ENCODE results near the gene ITPA.

ITPA gene

DNA sequence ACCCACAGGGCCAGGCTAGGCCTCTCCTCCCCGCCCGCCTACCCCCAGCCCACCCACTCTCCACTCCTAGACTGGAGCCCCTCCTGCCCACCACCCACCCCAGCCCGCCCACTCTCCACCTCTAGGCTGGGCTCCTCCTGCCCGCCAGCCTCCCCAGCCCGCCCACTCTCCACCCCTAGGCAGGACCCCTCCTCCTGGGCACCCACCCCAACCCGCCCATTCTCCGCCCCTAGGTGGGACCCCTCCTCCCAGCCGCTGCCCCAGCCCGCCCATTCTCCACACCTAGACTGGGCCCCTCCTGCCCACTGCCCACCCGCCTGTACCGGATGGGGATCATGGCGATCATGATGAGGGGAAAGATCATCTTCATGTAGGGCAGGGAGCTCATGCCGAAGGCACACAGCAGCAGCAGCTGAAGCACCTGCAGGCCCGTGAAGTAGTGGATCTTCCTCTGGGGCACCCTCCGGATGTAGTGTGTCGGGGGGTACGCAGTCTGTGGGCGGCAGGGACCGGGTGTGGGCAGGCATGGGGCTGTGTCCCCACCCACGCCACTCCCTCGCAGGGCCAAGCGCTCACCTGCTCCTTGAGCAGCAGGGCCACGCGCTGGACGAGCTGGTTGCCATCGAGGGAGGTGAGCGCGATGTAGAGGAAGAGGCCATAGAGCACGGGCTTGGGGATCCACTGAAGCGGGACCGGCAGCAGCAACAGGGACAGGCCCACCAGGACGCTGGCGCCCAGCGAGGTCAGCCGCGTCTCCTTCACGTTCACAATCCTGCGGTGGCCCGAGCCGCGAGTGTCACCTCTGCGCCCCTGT is 18.8 kb downstream of the ITPA start:
- DNase-seq (ENCODE audit: low spot score) = no peak

DNA sequence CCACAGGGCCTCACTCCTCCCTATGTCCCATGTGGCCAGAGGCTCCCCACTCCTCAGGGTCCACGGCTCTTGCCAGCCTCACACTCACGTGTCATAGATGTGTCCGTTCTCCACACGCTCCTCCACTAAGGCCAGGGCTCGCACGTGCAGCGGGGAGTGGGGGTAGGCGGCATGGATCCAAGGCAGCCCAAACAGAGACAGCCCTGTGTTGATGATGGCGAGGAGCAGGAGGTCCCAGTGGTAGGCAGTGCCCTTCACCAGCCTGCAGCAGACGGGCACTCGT is 19.4 kb downstream of the ITPA start:
- DNase-seq (ENCODE audit: low spot score) = no peak

DNA sequence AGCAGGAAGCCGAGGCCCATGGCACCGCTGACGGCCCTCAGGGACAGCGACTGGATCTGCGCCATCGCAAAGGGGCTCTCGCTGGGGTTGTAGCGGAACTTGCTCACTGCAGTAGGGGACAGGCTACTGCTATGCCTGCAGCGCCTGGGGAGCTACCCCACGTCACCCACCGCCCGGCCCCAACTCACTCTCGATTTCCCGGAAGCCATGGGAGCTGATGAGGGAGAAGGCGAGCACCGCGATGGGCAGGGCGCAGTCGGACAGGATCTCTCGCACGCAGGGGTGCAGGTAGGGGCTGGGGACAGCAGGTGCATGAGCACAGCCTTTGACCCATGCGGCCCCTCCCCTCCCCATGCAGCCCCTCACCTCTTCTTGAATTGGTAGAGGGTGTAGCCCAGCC is 19.9 kb downstream of the ITPA start:
- no peak for DNase-seq (ENCODE audit: low spot score)

DNA sequence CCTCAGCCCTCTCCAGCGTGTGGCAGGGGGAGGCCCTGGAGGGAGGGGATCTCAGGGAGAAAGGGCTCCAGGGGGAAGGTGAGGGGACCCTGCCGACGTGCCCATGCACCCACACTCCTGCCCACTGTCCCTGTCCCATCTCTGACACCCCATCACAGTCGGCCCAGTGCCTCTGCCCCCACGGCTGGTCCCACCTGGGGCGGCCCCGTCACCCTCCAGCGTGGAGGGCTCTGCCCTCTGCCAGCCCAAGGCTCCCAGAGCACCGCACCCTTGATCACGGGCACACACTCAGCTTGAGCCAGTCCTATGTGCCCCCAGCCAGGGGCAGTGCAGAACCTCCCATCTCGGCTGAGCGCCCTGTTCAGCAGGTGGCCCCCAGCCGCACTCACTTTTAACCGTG is 20.5 kb downstream of the ITPA start:
- DNase-seq (ENCODE audit: low spot score) = no peak

DNA sequence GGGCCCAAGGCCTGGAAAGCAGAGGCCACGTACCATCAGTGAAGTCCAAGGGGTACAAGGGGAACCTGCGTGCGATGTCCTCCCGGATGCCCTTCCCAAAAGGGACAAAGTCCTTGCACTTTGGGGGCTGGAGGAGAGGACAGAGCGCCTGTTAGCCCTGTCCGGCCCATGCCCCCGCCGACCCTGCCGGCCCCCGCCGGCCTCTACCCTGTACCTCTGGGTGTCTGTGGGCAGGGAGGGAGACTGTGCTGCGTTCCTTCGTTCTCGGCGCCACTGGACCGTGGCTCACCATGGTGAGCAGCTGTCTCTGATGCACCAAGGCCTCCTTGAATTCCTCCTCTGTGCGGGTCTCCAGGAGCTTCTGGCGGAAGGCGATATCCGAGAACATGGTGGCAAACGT is 21.8 kb downstream of the ITPA start:
- no peak for DNase-seq (ENCODE audit: low spot score)

DNA sequence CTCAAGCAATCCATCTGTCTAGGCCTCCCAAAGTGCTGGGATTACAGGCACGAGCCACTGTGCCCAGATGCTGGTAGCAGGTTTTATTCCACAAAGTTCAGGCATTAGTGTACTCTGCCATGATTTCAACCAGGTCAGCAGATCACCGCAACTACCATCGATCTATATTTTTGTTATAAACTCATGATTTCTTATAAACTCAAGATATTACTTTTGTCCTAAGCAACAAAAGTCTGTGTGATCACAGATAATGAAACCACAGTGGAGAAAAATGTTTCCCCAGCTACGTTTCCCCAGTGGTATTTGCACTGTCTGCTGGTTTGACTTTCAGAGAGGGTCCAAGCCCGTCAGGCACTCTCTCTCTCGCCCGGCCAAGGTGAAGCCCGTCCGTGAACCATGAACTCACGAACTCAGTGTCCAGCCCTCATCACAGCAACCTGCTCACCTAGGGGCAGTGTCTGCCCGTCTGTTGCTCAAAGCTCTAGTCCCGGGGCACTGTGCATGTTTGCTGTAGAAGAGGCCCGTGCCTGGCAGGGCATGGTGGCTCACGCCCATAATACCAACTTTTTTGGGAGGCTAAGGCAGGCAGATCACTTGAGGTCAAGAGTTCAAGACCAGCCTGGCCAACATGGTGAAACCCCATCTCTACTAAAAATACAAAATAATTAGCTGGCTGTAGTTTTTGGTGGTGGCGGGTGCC is 22.7 kb downstream of the ITPA start:
- DNase-seq (ENCODE audit: low spot score) = no peak

DNA sequence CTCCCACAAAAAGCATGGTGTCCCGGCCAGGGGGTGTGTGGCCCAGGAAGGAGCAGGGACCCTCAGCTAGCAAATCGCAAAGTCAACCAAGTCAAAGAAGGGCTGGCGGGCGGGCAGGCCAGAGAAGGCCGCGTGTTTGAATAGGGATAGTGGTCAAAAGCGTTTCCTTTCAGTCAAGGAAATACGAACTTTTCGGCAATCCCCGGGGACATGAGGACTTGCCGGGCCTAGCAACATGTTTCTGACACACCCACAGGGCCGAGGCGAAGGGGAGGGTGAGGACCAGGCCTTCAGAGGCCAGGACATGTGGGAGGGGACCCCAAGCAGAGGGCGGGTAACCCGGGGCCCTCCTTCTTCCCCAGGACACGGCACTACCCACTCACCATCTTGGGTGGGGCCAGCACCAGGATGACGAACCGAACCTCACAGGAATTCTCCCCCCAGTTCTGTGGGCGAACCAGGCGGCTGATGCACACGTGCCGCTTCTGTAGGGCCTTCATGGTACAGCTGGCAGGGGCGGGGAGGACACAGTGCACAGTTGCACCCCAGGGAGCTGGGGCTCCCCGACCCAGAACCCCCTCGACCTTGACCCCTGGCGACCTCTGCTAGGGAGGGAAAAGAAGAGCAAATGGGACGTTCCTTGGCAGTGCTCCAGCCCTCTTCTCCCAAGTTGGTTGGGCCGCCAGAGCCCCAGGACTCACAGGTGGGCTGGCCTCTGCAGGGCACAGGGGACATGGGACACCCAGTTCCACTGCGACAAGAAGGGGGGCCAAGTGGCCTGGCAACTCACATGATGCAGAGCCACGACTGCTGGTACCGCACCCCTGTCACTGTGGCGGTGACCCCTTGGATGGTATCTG is 24.1 kb downstream of the ITPA start:
- no peak for DNase-seq (ENCODE audit: low spot score)

DNA sequence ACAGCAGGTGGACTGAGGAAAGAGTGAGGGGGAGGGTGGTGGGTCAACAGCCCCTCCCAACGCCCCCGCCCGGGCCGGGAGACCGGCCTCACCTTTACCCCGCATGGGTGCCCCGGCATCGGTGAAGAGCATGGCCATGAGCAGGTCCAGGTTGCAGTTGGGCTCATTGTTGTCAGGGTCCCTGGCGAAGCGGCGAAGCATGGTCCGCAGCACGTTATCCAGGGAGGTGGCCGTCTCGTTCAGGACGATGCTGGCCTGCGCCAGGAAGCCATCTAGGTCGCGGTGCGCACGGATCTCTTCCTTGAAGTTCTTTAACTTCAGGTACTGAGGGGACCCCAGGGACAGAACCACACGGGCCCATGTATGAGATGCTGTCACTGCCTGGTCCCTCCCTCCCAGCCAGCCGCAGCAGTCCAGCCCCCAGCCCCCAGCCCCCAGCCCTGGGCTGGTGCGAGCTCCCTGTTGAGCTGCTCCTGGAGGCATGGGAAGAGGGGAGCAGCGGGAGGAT is 24.7 kb downstream of the ITPA start:
- DNase-seq (ENCODE audit: low spot score) = no peak

DNA sequence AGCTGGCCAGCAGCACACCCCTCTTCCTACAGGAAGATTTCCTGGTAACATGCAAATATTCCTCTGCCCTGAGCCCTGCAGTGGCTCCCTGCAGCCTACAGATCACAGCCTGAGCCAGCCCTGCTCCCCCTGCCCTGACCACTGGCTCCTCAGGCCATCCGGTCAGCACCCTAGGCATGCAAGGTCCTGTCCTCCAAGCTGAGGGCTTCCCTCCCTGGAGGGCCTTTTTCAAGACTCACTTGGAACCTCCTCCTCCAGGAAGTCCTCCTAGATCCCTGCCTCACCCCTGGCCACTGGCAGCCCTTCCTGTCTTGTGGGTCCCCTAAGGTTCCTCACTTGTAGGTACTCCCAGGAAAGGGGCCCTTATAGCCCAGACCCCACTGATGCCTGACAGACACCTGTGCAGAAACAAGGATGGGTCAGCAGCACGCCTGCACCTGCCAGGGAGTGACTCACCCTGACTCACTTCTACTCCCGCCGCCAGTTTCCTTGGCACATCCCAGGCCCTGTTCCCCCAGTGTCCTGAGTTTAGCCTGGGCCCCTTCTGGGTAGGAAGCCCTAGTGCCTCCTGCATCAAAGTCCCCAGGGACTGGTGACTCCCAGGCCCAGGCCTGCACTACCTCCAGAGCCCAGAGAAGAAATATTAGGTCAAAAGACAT is 26.5 kb downstream of the ITPA start:
- DNase-seq (ENCODE audit: low spot score) = peak; percentile 84

DNA sequence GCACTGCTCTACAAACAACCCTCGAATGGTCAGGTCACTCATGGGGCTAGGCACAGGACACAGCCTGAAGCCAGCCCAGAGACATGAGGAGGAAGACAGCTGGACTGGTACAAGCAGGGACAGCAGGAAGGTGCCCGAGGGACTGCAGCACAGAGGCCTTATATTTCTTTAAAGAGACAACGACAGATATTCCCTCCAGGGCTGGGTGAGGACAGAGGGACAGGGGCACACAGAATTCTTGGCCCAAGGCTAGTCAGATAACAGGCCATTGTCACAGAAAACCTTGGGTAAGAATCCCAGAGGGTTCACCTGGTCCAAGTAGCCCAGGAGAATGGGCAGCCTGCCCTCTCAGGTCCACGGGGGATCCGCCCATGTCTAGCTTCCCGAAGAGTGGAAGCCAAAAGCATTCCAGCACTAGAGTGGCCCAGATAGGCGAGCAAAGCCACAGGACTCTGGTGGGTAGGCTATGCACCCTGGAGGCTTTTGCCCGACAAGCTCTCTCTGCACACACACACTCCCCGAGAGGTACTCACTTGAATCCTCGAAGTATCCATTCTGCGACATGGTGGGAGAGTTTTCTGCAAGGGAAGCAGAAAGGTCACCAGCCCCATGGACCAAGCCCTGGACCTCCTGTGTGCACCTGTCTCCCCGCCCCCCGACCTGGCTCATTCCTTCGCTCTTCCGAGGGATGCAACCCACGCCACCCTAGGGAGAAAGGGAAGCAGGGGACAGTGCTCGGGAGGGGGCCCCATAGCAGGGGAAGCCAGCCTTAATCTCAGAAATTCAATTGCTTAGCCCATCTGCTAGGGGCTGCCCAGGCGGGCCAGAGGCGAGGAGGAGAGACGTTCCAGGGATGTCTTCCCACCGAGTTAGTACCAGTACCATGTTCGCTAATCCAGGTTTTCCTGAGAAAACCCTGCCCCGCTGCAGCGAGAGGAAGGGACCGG is 28.0 kb downstream of the ITPA start:
- DNase-seq (ENCODE audit: low spot score) = no peak

DNA sequence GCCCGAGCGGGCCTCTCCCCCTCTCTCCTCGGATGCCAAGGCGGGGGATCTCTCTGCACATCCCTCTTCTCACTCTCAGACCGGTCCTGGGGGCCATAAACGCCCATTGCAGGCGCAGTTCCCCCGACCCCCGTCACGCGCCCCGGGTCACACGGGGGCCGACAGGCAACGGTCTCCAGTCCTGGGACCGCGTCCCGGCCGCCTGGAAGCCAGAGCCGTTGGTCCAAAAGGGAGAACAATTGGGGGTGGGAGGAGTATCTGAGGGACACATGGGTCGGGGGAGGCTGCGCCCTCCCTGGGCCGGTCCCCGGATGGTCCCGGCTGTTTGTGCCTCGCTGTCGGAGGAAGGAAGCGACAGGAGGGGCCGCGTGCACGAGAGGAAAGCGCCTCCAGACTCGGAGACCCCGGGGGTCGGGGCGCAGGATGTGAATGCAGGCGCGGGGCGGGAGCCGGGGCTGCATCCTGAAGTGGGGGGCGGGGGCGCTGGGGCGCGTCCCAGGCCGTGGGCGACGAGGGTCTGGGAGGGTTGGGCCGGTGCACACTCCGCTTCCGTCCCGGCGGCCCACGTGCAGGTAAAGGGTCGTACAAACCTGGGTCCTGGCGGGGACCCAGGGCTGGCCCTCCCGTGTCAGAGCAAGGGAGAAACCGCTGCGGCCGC is 28.8 kb downstream of the ITPA start:
- no peak for DNase-seq (ENCODE audit: low spot score)

DNA sequence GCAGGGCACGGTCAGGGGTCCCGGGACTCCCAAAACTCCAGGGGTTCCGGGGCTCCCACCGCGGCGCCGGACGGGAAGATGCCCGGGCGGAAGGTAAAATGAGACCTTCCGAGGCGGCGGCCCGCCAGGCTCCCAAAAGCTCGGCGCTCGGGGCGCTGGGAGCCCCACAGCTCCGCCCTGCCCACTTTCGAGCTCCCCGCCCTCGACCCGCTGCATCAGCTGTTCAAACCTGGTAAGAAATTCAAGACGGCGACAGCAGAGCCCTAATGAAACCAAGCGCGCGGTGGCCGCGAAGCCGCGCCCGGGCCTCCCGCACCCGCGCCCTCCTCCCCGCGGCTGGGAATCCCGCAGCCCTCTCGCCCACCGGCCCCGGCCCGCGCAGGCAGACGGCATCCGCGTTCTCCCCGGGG is 29.3 kb downstream of the ITPA start:
- DNase-seq (ENCODE audit: low spot score) = no peak

DNA sequence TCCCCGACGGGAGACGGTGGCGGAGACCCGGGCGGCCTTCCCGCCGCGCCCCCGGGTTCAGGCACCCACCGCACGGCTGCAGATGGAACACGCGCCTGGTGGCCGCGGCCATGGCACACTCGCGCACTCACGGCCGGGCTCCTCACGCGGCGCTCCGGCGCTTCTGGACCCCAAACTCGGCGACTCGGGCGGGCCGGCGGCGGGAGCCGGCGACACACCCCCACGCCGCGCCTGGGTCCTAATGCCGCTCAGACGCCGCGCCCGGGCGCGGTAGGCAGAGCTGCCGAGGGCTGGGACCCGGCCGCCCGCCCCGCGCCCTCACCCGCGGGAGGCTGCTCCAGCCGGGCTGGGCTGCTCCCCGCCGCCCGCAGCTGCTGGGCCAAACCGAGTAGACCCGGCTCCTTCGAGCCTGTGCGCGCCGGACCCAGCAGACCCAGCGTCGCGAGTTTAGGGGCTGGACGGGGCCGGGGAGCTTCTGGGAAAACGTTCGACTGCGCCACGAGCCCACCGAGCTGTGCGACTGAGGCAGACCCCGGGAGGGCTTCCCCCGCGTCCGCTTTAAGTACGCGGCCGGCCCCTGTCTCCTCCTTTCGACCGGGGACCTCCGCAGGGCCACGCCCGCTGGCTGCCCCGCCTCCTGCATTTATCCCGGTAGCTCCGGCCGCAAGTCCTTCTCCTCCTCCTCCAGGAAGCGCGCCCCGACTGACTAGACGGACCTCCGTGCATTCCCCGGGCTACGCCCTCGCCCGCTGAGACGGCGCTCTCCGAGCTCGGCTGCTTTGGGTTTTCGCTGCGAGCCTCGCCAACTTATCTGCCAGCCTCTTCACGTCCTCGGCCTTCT is 29.9 kb downstream of the ITPA start, which contains the start of gene SLC4A11:
Gene SLC4A11 (minus strand): TSS at position 165 of the 841 bp plus-strand sequence. CDS start 53 bp downstream, at position 112.
- peak; percentile 74 for DNase-seq (ENCODE audit: low spot score)

DNA sequence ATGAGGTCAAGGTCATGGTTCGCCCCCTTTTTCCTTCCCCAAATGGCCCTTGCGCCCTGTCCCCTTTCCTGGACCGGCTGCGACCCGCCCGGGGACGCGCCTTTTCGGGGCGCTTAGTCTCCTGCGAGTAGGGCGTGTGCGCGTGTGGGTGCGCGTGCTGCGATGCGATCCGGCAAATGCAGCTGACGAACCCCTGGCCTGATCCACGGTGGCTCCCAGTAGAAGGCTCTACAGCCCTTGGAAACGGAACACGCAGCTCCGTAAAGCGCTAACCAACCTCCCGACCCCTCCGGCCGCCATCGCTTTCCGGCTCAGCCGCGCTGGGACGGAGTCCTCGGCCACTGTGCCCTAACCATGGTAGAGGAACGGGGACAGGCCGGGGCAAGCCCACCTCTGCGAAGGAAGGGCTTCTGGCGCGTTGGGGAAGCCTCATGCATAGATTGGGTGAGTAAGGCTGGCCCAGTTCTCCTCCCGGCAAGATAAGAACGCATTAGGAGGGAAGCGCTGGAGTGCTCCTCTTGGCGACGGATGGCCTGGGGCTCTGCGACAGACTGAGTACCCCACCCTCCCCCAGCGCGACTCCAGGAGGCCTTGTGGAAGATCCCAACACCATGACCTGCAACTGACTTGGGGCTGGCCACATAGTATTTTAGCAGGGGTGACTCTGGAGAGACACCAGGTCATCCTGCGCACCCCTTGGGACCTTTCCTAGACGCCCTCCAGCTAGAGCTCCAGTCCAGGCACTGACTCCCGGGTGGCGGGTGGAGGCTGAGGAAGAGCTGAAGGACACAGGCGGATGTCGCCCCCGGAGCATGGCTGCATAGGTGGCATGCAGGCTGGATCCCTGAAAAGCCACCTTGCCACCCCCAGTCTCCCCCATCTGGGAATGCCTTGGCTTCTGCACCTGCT is 30.8 kb downstream of the ITPA start:
- no peak for DNase-seq (ENCODE audit: low spot score)

DNA sequence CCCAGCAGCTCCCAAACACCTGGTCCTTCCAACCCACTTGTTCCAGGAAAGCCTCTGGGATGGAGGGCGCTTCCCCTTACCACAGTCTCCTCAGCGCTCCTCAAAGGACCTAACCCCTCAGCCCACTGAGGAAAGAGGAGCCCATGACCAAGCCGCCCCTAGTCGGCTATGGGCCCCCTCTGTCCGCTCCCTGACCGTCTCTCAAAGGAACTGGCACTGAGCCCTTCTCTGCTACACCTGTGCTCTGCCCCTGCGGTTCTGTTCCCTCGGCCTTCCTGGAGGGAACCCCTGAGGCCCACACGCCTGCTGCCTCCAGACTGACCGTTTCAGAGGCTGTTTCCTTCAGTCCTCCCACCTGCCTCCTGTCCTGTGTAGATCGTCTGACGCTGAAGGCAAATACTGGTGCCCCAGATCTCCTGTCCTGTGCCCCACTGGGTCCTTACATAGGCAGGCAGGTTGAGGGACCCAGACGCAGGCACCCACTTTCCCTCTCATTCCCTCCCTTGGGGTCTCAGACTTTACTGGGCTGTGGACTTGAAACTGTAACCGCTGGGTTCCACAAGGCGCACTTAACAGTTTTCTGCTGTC is 31.6 kb downstream of the ITPA start:
- no peak for DNase-seq (ENCODE audit: low spot score)

DNA sequence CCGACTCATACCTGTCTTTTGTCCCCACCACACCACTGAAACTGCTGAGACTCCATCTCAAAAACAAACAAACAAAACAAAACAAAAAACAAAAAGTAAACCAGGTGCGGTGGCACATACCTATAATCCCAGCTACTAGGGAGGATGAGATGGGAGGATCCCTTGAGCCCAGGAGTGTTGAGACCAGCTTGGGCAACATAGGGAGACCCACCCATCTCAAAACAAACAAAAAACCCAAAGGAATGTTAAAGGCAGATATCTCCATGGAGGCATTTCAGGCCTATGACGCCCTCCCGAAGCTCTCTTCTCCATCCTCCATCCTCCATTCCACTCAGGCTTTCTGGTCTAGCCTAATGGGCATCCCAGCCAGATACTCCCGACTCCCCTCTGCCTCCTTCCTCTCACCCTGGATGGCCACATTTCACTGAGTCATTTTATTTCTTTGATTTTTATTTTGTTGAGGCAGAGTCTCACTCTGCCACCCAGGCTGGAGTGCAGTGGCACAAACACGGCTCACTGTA is 32.9 kb downstream of the ITPA start:
- no peak for DNase-seq (ENCODE audit: low spot score)

DNA sequence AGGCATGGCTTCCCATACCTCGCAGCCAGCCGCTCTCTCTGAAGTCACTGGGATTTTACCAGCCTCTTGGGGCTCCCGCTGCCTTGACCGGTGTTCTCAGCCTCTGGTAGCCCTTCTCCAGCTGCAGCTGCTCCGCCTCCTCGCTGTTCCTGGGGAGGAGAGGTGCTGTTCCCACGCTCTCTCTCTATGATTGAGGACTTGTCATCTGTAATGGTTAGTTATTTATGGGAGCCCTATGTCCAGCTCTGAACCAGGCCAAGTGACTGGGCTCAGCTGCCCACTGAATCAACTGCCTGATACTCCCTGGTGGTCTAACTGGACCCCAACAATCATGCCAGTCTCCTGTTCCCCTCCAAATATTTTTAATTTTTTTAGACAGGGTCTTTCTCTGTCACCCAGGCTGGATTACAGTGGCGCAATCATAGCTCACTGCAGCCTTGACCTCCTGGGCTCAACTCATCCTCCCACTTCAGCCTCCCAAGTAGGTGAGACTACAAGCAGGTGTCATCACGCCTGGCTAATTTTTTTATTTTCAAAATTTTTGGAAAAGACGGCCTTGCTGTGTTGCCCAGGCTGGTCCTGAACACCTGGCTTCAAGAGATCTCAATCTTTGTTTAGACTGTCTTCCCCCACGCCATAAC is 34.5 kb downstream of the ITPA start:
- DNase-seq (ENCODE audit: low spot score) = no peak

Data from kidney tubule cell (primary cell).